WTC11 (cell line): Measurements from ENCODE around the gene GRM3. TPM values are rescaled to one million over a fixed set of nuclear protein-coding genes. Genes with fewer than 3 reads are reported as not detected.

Experiments used
- ATAC-seq: fragments of 200-7000 bp; cut with Tn5 transposase; 2 replicates; pipeline ENCODE4 v1.10.0; 2021; ENCODE audit warnings: mild to moderate bottlenecking, moderate library complexity
- CTCF ChIA-PET: fragments of 300-600 bp; sonication (Branson Sonifier 250); formaldehyde crosslinking; loops from one replicate; lab custom pipeline; 2021; ENCODE audit warnings: antibody characterized with exemption; lab: Charles Lee
- POLR2A ChIA-PET: fragments of 350-600 bp; sonication (Branson Sonifier 250); formaldehyde crosslinking; loops from one replicate; lab custom pipeline; 2021; ENCODE audit warnings: antibody characterized with exemption; lab: Charles Lee
- DNase-seq: peaks from one replicate; pipeline ENCODE4 v3.0.0; 2021; ENCODE audit warnings: low spot score
- H3K27ac Mint-ChIP-seq: 2 replicates; pipeline ENCODE4 v1.8.0; 2021; ENCODE audit warnings: mixed read lengths
- H3K27me3 Mint-ChIP-seq: 2 replicates; pipeline ENCODE4 v1.8.0; 2021; ENCODE audit warnings: low read depth, mild to moderate bottlenecking, moderate library complexity, mixed read lengths
- H3K36me3 Mint-ChIP-seq: 2 replicates; pipeline ENCODE4 v1.8.0; 2021; ENCODE audit warnings: mixed read lengths
- H3K4me1 Mint-ChIP-seq: 2 replicates; pipeline ENCODE4 v1.8.0; 2022; ENCODE audit warnings: mixed read lengths
- H3K4me3 Mint-ChIP-seq: 2 replicates; pipeline ENCODE4 v1.8.0; 2021; ENCODE audit warnings: mild to moderate bottlenecking, moderate library complexity, mixed read lengths
- H3K9me3 Mint-ChIP-seq: 2 replicates; pipeline ENCODE4 v1.8.0; 2021; ENCODE audit warnings: mixed read lengths
- CREM ChIP-seq: sonication (generic); formaldehyde crosslinking; IDR thresholded peaks from 2 replicates; pipeline ENCODE4 v1.8.1; 2022; ENCODE audit warnings: mild to moderate bottlenecking, missing genetic modification reagents, moderate library complexity
- E2F4 ChIP-seq: sonication (generic); formaldehyde crosslinking; IDR thresholded peaks from 2 replicates; pipeline ENCODE4 v1.8.1; 2022; ENCODE audit warnings: low read depth, mild to moderate bottlenecking, moderate library complexity, missing genetic modification reagents, borderline replicate concordance
- ELF4 ChIP-seq: sonication (generic); formaldehyde crosslinking; IDR thresholded peaks from 2 replicates; pipeline ENCODE4 v1.8.1; 2022; ENCODE audit warnings: low read depth, mild to moderate bottlenecking, moderate library complexity, missing genetic modification reagents
- EMX1 ChIP-seq: fragments of 250-450 bp; sonication (Bioruptor Pico); IDR thresholded peaks from 2 replicates; pipeline ENCODE4 v1.8.0; 2021; ENCODE audit warnings: mild to moderate bottlenecking
- FOXP1 ChIP-seq: sonication (generic); formaldehyde crosslinking; IDR thresholded peaks from 2 replicates; pipeline ENCODE4 v1.8.0; 2022; ENCODE audit warnings: missing genetic modification reagents, mild to moderate bottlenecking, moderate library complexity, borderline replicate concordance
- GRHL2 ChIP-seq: fragments of 250-450 bp; sonication (Bioruptor Pico); IDR thresholded peaks from 2 replicates; pipeline ENCODE4 v1.8.0; 2022; ENCODE audit warnings: mild to moderate bottlenecking, moderate library complexity; ENCODE audit not compliant: insufficient replicate concordance, severe bottlenecking
- HMGA2 ChIP-seq: fragments of 250-450 bp; sonication (Bioruptor Pico); IDR thresholded peaks from 2 replicates; pipeline ENCODE4 v1.4.0; 2021; ENCODE audit warnings: mild to moderate bottlenecking, moderate library complexity
- IRF2 ChIP-seq: sonication (generic); formaldehyde crosslinking; IDR thresholded peaks from 2 replicates; pipeline ENCODE4 v1.8.0; 2022; ENCODE audit warnings: low read depth, missing genetic modification reagents, borderline replicate concordance
- JUN ChIP-seq: sonication (generic); formaldehyde crosslinking; IDR thresholded peaks from 2 replicates; pipeline ENCODE4 v1.8.0; 2023; ENCODE audit warnings: mild to moderate bottlenecking, missing genetic modification reagents
- MYBL2 ChIP-seq: sonication (generic); formaldehyde crosslinking; IDR thresholded peaks from 2 replicates; pipeline ENCODE4 v1.8.1; 2023; ENCODE audit warnings: mild to moderate bottlenecking, moderate library complexity, missing genetic modification reagents
- OVOL2 ChIP-seq: fragments of 250-450 bp; sonication (Bioruptor Pico); IDR thresholded peaks from 2 replicates; pipeline ENCODE4 v1.9.0; 2021; ENCODE audit warnings: mild to moderate bottlenecking, borderline replicate concordance
- PREB ChIP-seq: sonication (generic); formaldehyde crosslinking; IDR thresholded peaks from 2 replicates; pipeline ENCODE4 v1.8.1; 2022; ENCODE audit warnings: mild to moderate bottlenecking, missing genetic modification reagents, moderate library complexity, borderline replicate concordance
- RORB ChIP-seq: fragments of 250-450 bp; sonication (Bioruptor Pico); IDR thresholded peaks from 2 replicates; pipeline ENCODE4 v1.9.0; 2021; ENCODE audit warnings: mild to moderate bottlenecking
- SMAD4 ChIP-seq: sonication (generic); formaldehyde crosslinking; IDR thresholded peaks from 2 replicates; pipeline ENCODE4 v1.8.0; 2022; ENCODE audit warnings: mild to moderate bottlenecking, missing genetic modification reagents
- SP1 ChIP-seq: sonication (generic); formaldehyde crosslinking; conservative IDR thresholded peaks from 2 replicates; pipeline ENCODE4 v1.8.1; 2022; ENCODE audit warnings: missing genetic modification reagents
- STAT6 ChIP-seq: sonication (generic); formaldehyde crosslinking; conservative IDR thresholded peaks from 2 replicates; pipeline ENCODE4 v1.8.1; 2023; ENCODE audit warnings: mild to moderate bottlenecking, low read depth, missing genetic modification reagents, moderate library complexity
- TEAD1 ChIP-seq: sonication (generic); formaldehyde crosslinking; IDR thresholded peaks from 2 replicates; pipeline ENCODE4 v1.8.0; 2022; ENCODE audit warnings: mild to moderate bottlenecking, missing genetic modification reagents
- ZNF423 ChIP-seq: fragments of 250-450 bp; sonication (Bioruptor Pico); IDR thresholded peaks from 2 replicates; pipeline ENCODE4 v2.1.2; 2022; ENCODE audit warnings: mild to moderate bottlenecking, moderate library complexity
- ZSCAN18 ChIP-seq: fragments of 250-450 bp; sonication (Bioruptor Pico); IDR thresholded peaks from 2 replicates; pipeline ENCODE4 v2.1.2; 2022; ENCODE audit warnings: mild to moderate bottlenecking, moderate library complexity
- total RNA-seq: library from RNA; stranded (reverse); gene quantifications from 3 replicates; pipeline ENCODE4 v1.2.3, GENCODE V29; 2021
- TF ChIP-seq, protein P1 (sequence below): fragments of 250-450 bp; sonication (Bioruptor Pico); IDR thresholded peaks from 2 replicates; pipeline ENCODE4 v1.8.0; 2021; ENCODE audit warnings: mild to moderate bottlenecking

GRM3 gene
- total RNA-seq, 1 experiment from 2014 or later, result 0.94 TPM

DNA sequence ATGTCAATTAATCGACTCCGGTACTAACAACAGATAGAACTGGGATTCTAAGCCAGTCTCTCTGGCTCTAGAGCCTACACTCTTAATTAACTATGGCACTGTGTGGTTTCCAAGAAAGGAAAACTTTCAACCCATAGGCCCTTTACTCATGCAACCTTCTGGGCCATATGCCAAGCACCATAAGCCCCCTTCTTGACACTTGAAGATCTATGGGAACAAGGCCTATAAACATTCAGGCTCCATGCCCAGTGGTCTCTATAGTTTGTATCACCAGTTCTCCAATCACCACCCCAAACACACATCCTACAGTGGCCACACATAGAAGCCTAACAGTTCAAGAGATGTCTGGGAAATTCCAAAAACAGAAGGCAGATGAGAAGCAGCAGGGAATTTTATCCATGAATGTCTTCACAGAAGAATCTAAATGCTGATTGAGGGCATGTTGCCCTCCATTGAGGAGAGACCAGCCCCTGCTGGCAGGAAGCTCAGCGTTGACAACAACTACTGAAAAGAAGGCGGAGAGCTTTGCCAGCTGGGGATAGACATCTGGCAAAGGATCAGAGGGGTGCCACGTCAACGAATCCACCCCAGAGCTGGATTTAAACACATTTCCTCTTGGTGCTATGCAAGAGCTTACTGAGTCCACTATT lies 64.4 kb downstream of the GRM3 start:
- peak overlapping the region; percentile 51 for H3K27ac Mint-ChIP-seq
- peak; percentile 93 for ATAC-seq
- DNase-seq, result peak; percentile 18
- no peaks in the 10 kb centered on the region for H3K27me3 Mint-ChIP-seq
- no peaks in the 10 kb centered on the region for H3K36me3 Mint-ChIP-seq
- H3K9me3 Mint-ChIP-seq, result no peaks in the 10 kb centered on the region
- POLR2A ChIA-PET, result no interaction called here
- CTCF ChIA-PET, result interaction anchor here (1.0 to 1.1 kb wide), 2 partner anchors 38 to 107 kb away, joined by 3 read pairs; no protein-coding TSS in a partner anchor
- no peak overlapping the region for H3K4me3 Mint-ChIP-seq
- TF ChIP-seq ZNF423 (CRISPR knock-in tag) (peak; percentile 29; the same call in 1 of the 2 replicates), SP1 (CRISPR knock-in tag) (0 out of 2 replicates have a peak, but pooled peaks have one; percentile 29), E2F4 (no peak), TEAD1 (CRISPR knock-in tag) (peak; percentile 38; the same call in 1 of the 2 replicates), FOXP1 (CRISPR knock-in tag) (no peak), ZSCAN18 (CRISPR knock-in tag) (0 out of 2 replicates have a peak, but pooled peaks have one; percentile 30), SMAD4 (CRISPR knock-in tag) (no peak), HMGA2 (CRISPR knock-in tag) (no peak)
- H3K4me1 Mint-ChIP-seq, result peaks cover 19% of the 10 kb centered on the region

DNA sequence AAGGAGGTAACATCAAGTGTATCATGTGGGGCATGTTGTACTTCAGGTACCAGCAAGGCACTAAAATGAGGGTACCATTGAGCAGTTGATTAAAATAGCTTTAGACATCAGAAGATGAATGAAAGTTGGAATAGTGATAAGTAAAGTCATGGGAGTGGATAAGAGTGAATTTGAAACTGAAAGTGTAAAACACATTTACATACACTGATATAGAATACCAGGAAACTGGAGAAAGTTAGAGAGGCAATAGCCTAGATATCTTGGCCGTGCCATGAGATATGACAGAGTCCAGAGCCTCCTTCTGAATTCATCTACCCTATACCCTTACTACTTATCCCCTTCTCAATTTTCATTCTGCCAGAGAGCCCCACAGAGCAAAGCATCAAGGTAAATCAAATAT lies 76.6 kb downstream of the GRM3 start:
- ChIA-PET CTCF (no interaction called here), POLR2A (no interaction called here)
- TF ChIP-seq IRF2 (no peak), PREB (CRISPR knock-in tag) (no peak), TEAD1 (CRISPR knock-in tag) (no peak), RORB (CRISPR knock-in tag) (no peak), EMX1 (no peak), STAT6 (CRISPR knock-in tag) (no peak), JUN (CRISPR knock-in tag) (no peak), GRHL2 (CRISPR knock-in tag) (no peak), MYBL2 (CRISPR knock-in tag) (no peak), ELF4 (no peak), CREM (CRISPR knock-in tag) (no peak), OVOL2 (CRISPR knock-in tag) (no peak)
- TF ChIP-seq, protein P1, sequence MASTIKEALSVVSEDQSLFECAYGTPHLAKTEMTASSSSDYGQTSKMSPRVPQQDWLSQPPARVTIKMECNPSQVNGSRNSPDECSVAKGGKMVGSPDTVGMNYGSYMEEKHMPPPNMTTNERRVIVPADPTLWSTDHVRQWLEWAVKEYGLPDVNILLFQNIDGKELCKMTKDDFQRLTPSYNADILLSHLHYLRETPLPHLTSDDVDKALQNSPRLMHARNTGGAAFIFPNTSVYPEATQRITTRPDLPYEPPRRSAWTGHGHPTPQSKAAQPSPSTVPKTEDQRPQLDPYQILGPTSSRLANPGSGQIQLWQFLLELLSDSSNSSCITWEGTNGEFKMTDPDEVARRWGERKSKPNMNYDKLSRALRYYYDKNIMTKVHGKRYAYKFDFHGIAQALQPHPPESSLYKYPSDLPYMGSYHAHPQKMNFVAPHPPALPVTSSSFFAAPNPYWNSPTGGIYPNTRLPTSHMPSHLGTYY, result no peak
- Mint-ChIP-seq H3K4me1 (no peaks in the 10 kb centered on the region), H3K4me3 (no peak overlapping the region), H3K27me3 (no peaks in the 10 kb centered on the region), H3K9me3 (peaks cover 3% of the 10 kb centered on the region), H3K27ac (no peak overlapping the region), H3K36me3 (no peaks in the 10 kb centered on the region)
- DNase-seq (no peak), ATAC-seq (no peak)
